Dedifferentiated amniotic fluid mesenchymal stem cell (primary cell): ENCODE measurements around the gene NAA38.
"Not testable (repeated sequence)": the region's sequence is repeated elsewhere in the genome, so short reads cannot be mapped to it uniquely, and the experiment has no call there.

Experiments used
- DNase-seq: peaks from one replicate; pipeline ENCODE4 v3.0.0-alpha.2; 2016; ENCODE audit errors: extremely low spot score

NAA38 gene

GRCh38 chr17:7882068-7882467 is 24.7 kb upstream of the NAA38 start:
- no peak for DNase-seq

- no peak for DNase-seq
Observed at GRCh38 chr17:7881276-7882054, 24.1 kb upstream of the NAA38 start.

GRCh38 chr17:7880076-7880868 is 22.9 kb upstream of the NAA38 start:
- no peak for DNase-seq

GRCh38 chr17:7878234-7878633 is 20.9 kb upstream of the NAA38 start:
- no peak for DNase-seq

DNA sequence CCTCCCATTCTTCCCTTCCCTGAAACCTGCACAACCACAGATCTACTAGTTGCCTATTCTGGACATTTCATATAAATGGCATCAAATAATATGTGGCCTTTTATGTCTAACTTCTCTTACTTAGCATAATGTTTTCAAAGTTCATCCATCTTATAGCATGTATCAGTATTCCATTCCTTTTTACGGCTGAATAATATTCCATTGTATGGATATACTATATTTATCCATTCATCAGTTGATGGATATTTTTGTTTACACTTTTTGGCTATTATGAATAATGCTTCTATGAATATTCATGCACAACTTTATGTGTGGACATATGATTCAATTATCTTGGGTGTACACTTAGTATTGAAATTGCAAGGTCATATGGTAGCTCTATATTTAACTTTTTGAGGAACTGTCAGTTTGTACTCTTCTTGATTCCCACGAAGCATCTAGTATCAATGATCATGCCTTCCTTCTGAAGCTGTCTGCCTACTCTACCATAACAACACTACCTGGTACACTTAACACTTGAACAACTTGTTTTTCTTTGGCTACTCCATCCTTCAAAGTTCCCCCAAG is 18.5 kb upstream of the NAA38 start:
- no peak for DNase-seq

DNA sequence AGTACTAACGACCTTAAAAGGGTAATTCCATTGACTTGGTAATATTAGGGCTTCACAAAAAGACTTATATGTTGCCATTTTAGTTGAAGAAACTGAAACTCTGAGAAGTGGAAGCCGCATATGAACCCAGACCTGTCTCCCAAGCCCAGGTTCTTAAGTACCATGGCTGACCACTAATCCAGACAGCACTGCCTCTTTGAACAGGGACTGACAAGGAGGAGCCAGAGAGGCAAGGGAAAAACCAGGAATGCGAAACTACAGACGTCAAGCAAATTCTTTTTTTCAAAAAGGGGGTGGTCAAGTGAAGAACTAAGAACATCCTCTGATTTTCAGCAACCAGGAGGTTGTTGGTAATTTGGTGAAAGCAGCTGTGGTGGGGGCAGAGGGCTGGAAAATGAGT is 15.7 kb upstream of the NAA38 start:
- no peak for DNase-seq

DNA sequence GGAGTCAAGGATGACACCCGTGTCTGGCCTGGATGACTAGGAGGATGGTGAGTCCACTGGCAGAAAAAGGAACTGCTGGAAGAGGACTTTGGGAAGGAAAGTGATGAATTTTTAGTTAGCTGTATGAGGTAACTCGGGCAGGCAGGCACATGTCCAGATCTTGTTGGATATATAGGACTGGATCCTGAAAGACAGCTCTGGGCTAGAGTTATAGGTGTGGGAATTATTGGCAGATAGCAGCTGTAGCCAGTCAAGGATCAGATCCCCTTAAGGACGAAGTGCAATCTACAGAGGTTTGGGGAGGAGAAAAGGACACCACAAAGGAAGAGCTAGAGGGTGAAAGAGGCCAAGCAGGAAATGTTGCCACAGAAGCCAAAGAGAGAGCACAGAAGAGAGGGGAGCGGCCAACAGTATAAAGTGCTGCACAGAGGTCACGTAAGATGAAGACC is 10.5 kb upstream of the NAA38 start:
- DNase-seq = no peak

GRCh38 chr17:7864995-7865650 is 7.8 kb upstream of the NAA38 start:
- DNase-seq = no peak

GRCh38 chr17:7864384-7864783 is 7.0 kb upstream of the NAA38 start:
- not testable (repeated sequence) for DNase-seq

DNA sequence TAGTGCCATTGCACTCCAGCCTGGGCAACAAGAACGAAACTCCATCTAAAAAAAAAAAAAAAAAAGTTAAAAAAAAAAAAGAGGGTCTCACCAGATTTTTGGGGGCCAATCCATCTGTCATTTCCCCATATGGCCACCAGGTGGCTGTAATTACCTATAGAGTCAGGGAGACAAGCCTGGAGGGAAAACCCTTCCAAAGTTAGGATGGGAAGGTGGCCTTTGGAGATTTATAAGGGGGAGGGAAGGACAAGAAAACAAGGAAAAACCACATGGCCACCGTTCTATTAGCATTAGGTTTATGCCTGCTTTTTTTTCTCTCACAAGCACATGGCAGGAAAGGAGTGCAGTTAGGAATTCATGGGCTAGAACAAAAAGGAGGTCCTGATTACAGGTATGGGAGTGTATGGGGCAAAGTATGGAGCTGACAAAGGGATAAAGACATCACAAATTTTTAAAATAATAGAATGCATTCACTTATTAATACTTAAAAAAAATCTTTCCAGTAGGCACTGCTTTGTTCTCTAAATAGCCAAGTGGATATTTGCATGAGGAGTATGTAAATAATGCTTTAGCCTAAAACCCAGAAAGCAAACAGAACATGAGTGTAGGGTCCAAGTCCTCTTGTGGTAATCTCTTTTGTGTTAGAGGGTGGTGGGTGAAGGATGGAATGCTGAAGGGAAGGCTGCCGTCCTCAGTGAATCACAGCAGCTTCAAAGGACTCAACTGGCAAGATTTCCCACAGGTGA is 5.5 kb upstream of the NAA38 start:
- peak; percentile 57 for DNase-seq

- DNase-seq = no peak
Observed at GRCh38 chr17:7859028-7859427, 1.7 kb upstream of the NAA38 start.

- DNase-seq = peak; percentile 61
Observed at GRCh38 chr17:7858522-7858810, 1.1 kb upstream of the NAA38 start.

GRCh38 chr17:7857713-7858521 is 558 bp upstream of the NAA38 start, which contains the start of gene CYB5D1:
Gene CYB5D1, plus strand, starts transcription at chr17:7858003. Its CDS starts 132 bp downstream, at chr17:7858135.
- peak; percentile 88 for DNase-seq

DNA sequence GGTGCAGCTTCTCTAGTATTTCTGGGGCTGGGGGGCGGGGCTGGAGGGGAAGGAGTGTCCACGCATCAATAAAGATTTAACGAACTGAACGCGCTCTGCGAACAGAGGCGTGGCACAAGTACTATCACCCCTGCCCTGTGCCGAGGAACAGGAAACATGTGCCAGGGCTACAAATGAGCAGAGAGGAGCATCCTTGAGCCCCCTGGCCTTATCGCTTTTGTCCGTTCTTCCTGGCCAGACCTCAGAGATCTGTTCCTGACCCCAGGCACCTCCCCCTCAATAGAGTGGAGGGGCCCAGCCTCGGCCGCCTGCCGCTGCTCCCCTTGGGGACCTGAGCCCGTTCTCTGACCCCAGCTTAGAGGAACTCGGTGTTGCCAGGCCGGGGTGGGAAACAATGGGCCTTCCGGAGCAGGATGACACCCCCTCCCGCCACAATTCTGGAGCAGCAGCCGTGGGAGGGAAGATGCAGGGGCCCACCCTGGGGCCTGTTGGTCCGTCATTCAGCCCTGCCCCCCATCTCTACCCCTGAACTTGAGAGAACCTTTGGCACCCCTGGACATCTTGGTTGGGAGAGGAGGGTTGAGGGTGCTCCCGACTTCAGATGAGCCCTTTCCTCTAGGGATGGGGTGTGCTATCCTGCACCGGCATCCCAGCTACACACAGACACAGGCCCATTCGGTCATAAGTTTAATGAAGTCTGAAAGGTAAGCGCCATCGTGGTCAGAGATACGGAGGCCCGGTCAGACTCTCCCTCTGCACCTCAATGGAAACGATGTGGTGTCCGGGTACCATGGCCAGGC is 1.1 kb downstream of the NAA38 start:
- no peak for DNase-seq

GRCh38 chr17:7855660-7856010 is 1.7 kb downstream of the NAA38 start:
- no peak for DNase-seq

GRCh38 chr17:7854851-7855659 is 2.3 kb downstream of the NAA38 start, which contains the start of gene TMEM88:
Gene TMEM88, plus strand, starts transcription at chr17:7855066. Its CDS starts 9 bp downstream, at chr17:7855075.
- DNase-seq = no peak

GRCh38 chr17:7854078-7854777 is 3.1 kb downstream of the NAA38 start:
- no peak for DNase-seq

DNA sequence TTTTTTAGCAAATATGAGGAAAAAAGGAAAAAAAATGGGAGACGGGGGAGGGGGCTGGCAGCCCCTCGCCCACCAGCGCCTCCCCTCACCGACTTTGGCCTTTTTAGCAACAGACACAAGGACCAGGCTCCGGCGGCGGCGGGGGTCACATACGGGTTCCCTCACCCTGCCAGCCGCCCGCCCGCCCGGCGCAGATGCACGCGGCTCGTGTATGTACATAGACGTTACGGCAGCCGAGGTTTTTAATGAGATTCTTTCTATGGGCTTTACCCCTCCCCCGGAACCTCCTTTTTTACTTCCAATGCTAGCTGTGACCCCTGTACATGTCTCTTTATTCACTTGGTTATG is 3.7 kb downstream of the NAA38 start:
- no peak for DNase-seq
